ENCODE measurements around the gene SRMS. TPM values are rescaled to one million over a fixed set of nuclear protein-coding genes. Genes with fewer than 3 reads are reported as not detected.

SRMS gene
- polyA plus RNA-seq, 6 donors from 2014 or later = not detected

GRCh38 chr20:63508072-63508768 lies 39.3 kb downstream of the SRMS start:
- peaks cover 0 to 8% of the 10 kb centered on the region in 2 donors for H3K36me3 Mint-ChIP-seq
- peaks cover 4 to 17% (median 10%) of the 10 kb centered on the region in 7 donors for H3K9me3 Mint-ChIP-seq
- no peak overlapping the region for H3K27ac Mint-ChIP-seq
- no peaks in the 10 kb centered on the region for H3K4me1 Mint-ChIP-seq
- H3K27me3 Mint-ChIP-seq = peaks cover 30 to 58% (median 38%) of the 10 kb centered on the region in 3 donors
- ATAC-seq (ENCODE audit: low read depth in 2 of 2) (no peak), DNase-seq (no peak)
- H3K4me3 Mint-ChIP-seq = no peak overlapping the region

GRCh38 chr20:63507083-63507743 lies 40.3 kb downstream of the SRMS start:
- peaks cover 4 to 17% (median 8%) of the 10 kb centered on the region in 7 donors for H3K9me3 Mint-ChIP-seq
- DNase-seq = no peak
- H3K36me3 Mint-ChIP-seq = peaks cover 0 to 8% of the 10 kb centered on the region in 2 donors
- H3K4me3 Mint-ChIP-seq = no peak overlapping the region
- H3K27me3 Mint-ChIP-seq = peaks cover 28 to 49% (median 28%) of the 10 kb centered on the region in 3 donors
- H3K4me1 Mint-ChIP-seq = no peaks in the 10 kb centered on the region
- H3K27ac Mint-ChIP-seq = peak overlapping the region in 1 of 6 donors; percentile 13
- no peak for ATAC-seq (ENCODE audit: low read depth in 2 of 2)

GRCh38 chr20:63505723-63506122 lies 41.8 kb downstream of the SRMS start:
- ATAC-seq (ENCODE audit: low read depth in 2 of 2) = no peak
- H3K27me3 Mint-ChIP-seq = peaks cover 23 to 48% (median 29%) of the 10 kb centered on the region in 3 donors
- H3K4me1 Mint-ChIP-seq = peaks cover 0 to 4% (median 0%) of the 10 kb centered on the region in 3 donors
- H3K9me3 Mint-ChIP-seq = peaks cover 4 to 17% (median 8%) of the 10 kb centered on the region in 7 donors
- no peak for DNase-seq
- no peak overlapping the region for H3K4me3 Mint-ChIP-seq
- no peak overlapping the region for H3K27ac Mint-ChIP-seq
- H3K36me3 Mint-ChIP-seq = peaks cover 0 to 8% of the 10 kb centered on the region in 2 donors

GRCh38 chr20:63505281-63505680 lies 42.3 kb downstream of the SRMS start:
- H3K36me3 Mint-ChIP-seq = peaks cover 0 to 8% of the 10 kb centered on the region in 2 donors
- peaks cover 0 to 4% (median 0%) of the 10 kb centered on the region in 3 donors for H3K4me1 Mint-ChIP-seq
- H3K4me3 Mint-ChIP-seq = no peak overlapping the region
- H3K27ac Mint-ChIP-seq = no peak overlapping the region
- H3K27me3 Mint-ChIP-seq = peaks cover 23 to 47% (median 29%) of the 10 kb centered on the region in 3 donors
- DNase-seq = no peak
- H3K9me3 Mint-ChIP-seq = peaks cover 4 to 17% (median 8%) of the 10 kb centered on the region in 7 donors
- no peak for ATAC-seq (ENCODE audit: low read depth in 2 of 2)

- H3K4me1 Mint-ChIP-seq = peaks cover 0 to 4% (median 0%) of the 10 kb centered on the region in 3 donors
- H3K36me3 Mint-ChIP-seq = peaks cover 0 to 8% of the 10 kb centered on the region in 2 donors
- peaks cover 4 to 17% (median 8%) of the 10 kb centered on the region in 7 donors for H3K9me3 Mint-ChIP-seq
- no peak for DNase-seq
- H3K27ac Mint-ChIP-seq = no peak overlapping the region
- peaks cover 23 to 41% (median 26%) of the 10 kb centered on the region in 3 donors for H3K27me3 Mint-ChIP-seq
- no peak overlapping the region for H3K4me3 Mint-ChIP-seq
- ATAC-seq (ENCODE audit: low read depth in 2 of 2) = no peak
Measured at GRCh38 chr20:63504642-63505041, 42.9 kb downstream of the SRMS start.

- DNase-seq = no peak
- no peak overlapping the region for H3K27ac Mint-ChIP-seq
Measured at GRCh38 chr20:63503524-63503923, 44.0 kb downstream of the SRMS start.

GRCh38 chr20:63502671-63503172 lies 44.8 kb downstream of the SRMS start:
- peaks cover 9 to 27% (median 15%) of the 10 kb centered on the region in 3 donors for H3K27me3 Mint-ChIP-seq
- H3K36me3 Mint-ChIP-seq = peaks cover 0 to 8% of the 10 kb centered on the region in 2 donors
- H3K4me1 Mint-ChIP-seq = peaks cover 0 to 5% (median 4%) of the 10 kb centered on the region in 3 donors
- no peak overlapping the region for H3K27ac Mint-ChIP-seq
- DNase-seq = no peak
- peaks cover 4 to 17% (median 8%) of the 10 kb centered on the region in 7 donors for H3K9me3 Mint-ChIP-seq
- H3K4me3 Mint-ChIP-seq = no peak overlapping the region
- ATAC-seq (ENCODE audit: low read depth in 2 of 2) = no peak

More at GRCh38 chr20:63503524-63503923, 44.0 kb downstream of the SRMS start:
- Mint-ChIP-seq H3K36me3 (peaks cover 0 to 8% of the 10 kb centered on the region in 2 donors), H3K9me3 (peaks cover 4 to 17% (median 8%) of the 10 kb centered on the region in 7 donors), H3K4me3 (peak overlapping the region in 1 of 8 donors; percentile 35), H3K4me1 (peaks cover 0 to 4% (median 0%) of the 10 kb centered on the region in 3 donors), H3K27me3 (peaks cover 16 to 33% (median 19%) of the 10 kb centered on the region in 3 donors)
- no peak for ATAC-seq (ENCODE audit: low read depth in 2 of 2)

- DNase-seq (no peak), ATAC-seq (ENCODE audit: low read depth in 2 of 2) (no peak)
- no peak overlapping the region for H3K27ac Mint-ChIP-seq
- H3K27me3 Mint-ChIP-seq = peaks cover 8 to 33% (median 16%) of the 10 kb centered on the region in 3 donors
- peaks cover 0 to 8% of the 10 kb centered on the region in 2 donors for H3K36me3 Mint-ChIP-seq
- peaks cover 4 to 17% (median 8%) of the 10 kb centered on the region in 7 donors for H3K9me3 Mint-ChIP-seq
- peaks cover 0 to 8% (median 4%) of the 10 kb centered on the region in 3 donors for H3K4me1 Mint-ChIP-seq
- H3K4me3 Mint-ChIP-seq = no peak overlapping the region
Measured at GRCh38 chr20:63501818-63502670, 45.5 kb downstream of the SRMS start.

GRCh38 chr20:63500902-63501817 lies 46.4 kb downstream of the SRMS start:
- H3K36me3 Mint-ChIP-seq = peaks cover 0 to 8% of the 10 kb centered on the region in 2 donors
- H3K27me3 Mint-ChIP-seq = peaks cover 8 to 35% (median 18%) of the 10 kb centered on the region in 3 donors
- no peak overlapping the region for H3K27ac Mint-ChIP-seq
- peaks cover 3 to 8% (median 6%) of the 10 kb centered on the region in 3 donors for H3K4me1 Mint-ChIP-seq
- DNase-seq (no peak), ATAC-seq (ENCODE audit: low read depth in 2 of 2) (no peak)
- H3K9me3 Mint-ChIP-seq = peaks cover 4 to 17% (median 8%) of the 10 kb centered on the region in 7 donors
- H3K4me3 Mint-ChIP-seq = peak overlapping the region in 6 of 8 donors; percentile 13 to 75 (median 59)

- Mint-ChIP-seq H3K27ac (no peak overlapping the region), H3K4me3 (peak overlapping the region in 6 of 8 donors; percentile 36 to 75 (median 60)), H3K4me1 (peaks cover 6 to 8% (median 7%) of the 10 kb centered on the region in 3 donors), H3K9me3 (peaks cover 4 to 13% (median 7%) of the 10 kb centered on the region in 7 donors), H3K27me3 (peaks cover 7 to 33% (median 18%) of the 10 kb centered on the region in 3 donors), H3K36me3 (peaks cover 0 to 7% of the 10 kb centered on the region in 2 donors)
- no peak for DNase-seq
- ATAC-seq (ENCODE audit: low read depth in 2 of 2) = no peak
Measured at GRCh38 chr20:63500151-63500901, 47.2 kb downstream of the SRMS start.

- Mint-ChIP-seq H3K9me3 (peaks cover 0 to 5% (median 2%) of the 10 kb centered on the region in 7 donors), H3K4me3 (peak overlapping the region in 6 of 8 donors; percentile 36 to 68 (median 50)), H3K4me1 (peaks cover 6 to 8% (median 7%) of the 10 kb centered on the region in 3 donors), H3K27me3 (peaks cover 0 to 26% (median 13%) of the 10 kb centered on the region in 3 donors), H3K36me3 (no peaks in the 10 kb centered on the region), H3K27ac (no peak overlapping the region)
- DNase-seq (peak; percentile 33), ATAC-seq (ENCODE audit: low read depth in 2 of 2) (peak; percentile 51 to 53)
Measured at GRCh38 chr20:63499338-63499969, 48.1 kb downstream of the SRMS start.
